A549 treated with AZD9567 at 1 μM for 4 hours (cell line): Measurements from ENCODE around the gene WDR5. TPM values are rescaled to one million over a fixed set of nuclear protein-coding genes. Genes with fewer than 3 reads are reported as not detected.

Experiments
- total RNA-seq: library from RNA; stranded (reverse); fragments of 200-300 nt; extraction: Qiagen RNA extraction; gene quantifications from 5 replicates; pipeline ENCODE4 v1.2.3, GENCODE V29; 2022; ENCODE audit not compliant: insufficient read depth

WDR5 gene
- total RNA-seq, result 61.6 to 67.6 TPM (median 65.3 TPM) in 5 replicates

GRCh38 chr9:134135343-134136117, at the start of gene WDR5:
Gene WDR5, plus strand, starts transcription at chr9:134136082. Its CDS starts 3,796 bp downstream, at chr9:134139878.

Other genes with a start within 250 kb of the WDR5 start
- 34.2 to 42.9 TPM (median 39.1 TPM) in 5 replicates for gene VAV2, start 143.8 kb upstream of the WDR5 start, total RNA-seq
- gene BRD3OS, start 110.6 kb upstream of the WDR5 start, total RNA-seq, result 9.9 to 19.8 TPM (median 17.5 TPM) in 5 replicates
- 14.1 to 21.5 TPM (median 18.7 TPM) in 5 replicates for gene BRD3, start 68.1 kb upstream of the WDR5 start, total RNA-seq
- gene RNU6ATAC, start 28.5 kb downstream of the WDR5 start, total RNA-seq, result not detected in 5 replicates
- 23.5 to 34.0 TPM (median 33.1 TPM) in 5 replicates for gene RXRA, start 190.4 kb downstream of the WDR5 start, total RNA-seq